ENCODE measurements around the gene AK5.
"Not testable (repeated sequence)": the region's sequence is repeated elsewhere in the genome, so short reads cannot be mapped to it uniquely, and the experiment has no call there.

Gene AK5

DNA sequence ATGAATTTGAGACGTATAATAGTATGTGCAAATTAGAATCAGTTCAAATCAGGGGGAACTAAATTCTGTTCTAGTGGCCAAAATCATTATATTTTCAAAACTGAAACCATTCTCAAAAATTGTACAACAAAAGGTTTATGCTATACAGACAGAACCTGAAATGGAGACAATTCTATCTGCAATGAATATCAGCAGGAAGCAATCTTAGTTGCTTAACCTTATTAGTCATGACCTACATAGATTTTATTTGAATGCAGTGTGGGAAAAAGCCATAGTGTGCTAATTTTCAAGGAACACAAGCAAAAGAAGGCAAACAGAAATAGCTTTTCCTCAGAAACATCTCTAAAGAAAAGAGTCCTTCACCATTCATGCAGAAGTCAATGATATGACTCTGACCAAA, 6.5 kb downstream of the AK5 start:
- no peak for DNase-seq

DNA sequence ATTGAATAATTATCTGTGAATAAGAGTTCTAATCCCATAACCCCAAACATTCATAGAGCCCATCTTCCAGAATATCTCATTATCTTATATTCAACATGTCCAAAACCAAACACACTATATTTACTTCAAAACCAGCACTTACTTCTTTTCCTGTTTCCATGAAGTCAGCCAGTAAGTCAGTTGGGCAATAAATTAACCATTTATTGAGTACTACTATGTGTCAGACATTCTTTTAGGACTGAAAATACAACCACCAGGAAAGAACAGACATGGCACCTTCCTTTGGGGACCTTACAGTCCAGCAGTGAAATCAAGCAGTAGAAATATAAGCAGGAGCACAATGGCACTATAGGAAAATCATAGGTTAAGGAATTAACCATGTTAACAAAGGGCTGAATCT, 8.8 kb downstream of the AK5 start:
- DNase-seq, result no peak

DNA sequence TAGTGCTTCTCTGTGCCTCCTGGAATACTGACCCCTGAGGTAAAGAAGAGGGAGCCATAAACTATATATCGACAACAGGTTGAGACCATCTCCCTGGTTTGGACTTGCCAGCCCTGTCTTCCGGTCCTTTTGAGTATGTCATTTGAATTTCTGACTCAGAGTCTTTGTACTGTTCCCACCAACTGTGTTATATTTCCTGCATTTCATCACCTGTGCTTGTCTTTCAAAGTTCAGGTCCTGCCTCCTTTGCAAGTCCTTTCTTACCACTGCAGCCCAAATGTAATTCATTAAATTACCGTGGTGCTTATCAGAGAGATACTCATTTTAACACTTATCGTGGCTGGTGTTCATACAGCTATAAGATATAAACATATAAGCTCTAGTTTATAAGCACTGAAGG, 10.7 kb downstream of the AK5 start:
- no peak for DNase-seq

DNA sequence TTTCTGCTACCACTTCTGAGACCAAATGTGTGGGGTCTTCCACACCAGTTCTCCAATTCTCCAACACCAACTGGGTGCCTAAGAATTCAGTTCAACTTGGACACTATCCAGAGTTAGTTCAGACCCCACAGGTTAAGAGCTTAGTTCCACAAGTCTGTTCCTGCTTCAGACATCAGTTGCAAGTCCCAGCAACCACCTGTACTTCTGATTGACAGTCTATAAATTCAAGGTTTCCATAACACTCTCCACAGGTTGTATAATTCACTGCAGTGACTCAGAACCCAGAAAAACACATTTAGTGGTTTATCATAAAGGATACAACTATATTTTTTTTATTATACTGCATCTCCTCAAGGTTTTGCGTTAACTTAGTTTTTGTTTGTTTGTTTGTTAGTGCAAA, 18.7 kb downstream of the AK5 start:
- no peak for DNase-seq

DNA sequence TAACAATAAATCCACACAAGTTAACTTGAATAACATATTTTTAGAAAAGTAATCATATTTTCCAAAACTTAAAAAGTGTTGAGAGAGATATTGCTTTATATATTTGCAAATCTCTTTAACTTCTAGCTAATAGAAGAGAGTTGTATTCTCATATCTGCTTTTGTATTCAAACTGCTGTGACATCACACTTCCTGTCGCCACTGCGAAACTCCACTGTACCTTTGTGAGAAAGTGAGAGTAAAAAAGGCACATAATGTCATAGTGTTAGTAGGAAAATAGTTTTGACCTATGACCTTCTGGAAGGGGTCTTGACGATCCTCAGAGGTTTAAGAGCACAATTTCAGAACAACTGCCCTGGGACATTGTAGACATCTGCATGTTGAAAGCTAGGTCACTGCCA, 21.6 kb downstream of the AK5 start:
- no peak for DNase-seq

DNA sequence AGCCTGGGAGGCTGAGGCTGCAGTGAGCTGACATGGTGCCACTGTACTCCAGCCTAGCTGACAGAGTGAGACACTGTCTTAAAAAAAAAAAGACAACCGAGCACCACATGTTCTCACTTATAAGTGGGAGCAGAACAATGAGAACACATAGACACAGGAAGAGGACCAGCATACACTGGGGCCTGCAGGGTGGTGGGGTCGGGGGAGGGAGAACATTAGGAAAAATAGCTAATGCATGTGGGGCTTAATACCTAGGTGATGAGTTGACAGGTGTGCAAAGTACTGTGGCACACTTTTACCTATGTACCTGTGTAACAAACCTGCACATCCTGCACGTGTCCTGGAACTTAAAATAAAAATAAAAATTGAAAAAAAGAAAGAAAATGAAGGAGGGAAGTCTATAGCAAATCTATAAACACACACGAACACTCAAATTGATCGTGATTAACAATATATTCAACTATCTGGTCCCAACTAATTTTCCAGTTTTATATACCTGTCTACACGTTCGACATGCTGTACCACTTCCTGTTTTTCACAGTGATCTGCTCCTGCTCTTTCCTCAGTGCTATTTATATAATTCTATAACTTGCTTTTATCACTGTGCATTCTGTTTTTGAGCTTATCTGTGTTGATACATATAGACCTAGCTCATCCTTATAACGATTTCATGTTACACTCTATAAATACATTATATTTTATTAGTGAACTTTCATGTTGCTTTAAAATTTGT, 27.2 kb downstream of the AK5 start:
- DNase-seq, result no peak

DNA sequence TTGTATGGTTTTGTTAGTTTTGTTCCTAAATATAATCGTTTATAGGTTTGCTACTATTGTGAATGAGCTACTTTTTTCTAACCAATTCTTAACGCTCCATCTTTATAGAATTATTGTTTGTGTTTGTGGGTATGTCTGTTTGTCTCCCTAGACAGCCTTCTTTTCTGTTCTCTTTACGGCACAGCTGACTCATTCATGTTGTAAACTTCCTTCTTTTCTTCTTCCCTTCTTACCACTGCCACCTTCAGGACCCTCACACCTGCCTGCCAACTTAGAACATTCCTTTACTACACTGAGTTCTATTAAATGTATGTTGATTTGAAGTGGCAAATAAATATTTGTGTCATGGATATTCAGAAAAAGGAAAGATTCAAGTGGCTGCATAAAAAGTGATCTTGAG, 29.1 kb downstream of the AK5 start:
- DNase-seq, result no peak

DNA sequence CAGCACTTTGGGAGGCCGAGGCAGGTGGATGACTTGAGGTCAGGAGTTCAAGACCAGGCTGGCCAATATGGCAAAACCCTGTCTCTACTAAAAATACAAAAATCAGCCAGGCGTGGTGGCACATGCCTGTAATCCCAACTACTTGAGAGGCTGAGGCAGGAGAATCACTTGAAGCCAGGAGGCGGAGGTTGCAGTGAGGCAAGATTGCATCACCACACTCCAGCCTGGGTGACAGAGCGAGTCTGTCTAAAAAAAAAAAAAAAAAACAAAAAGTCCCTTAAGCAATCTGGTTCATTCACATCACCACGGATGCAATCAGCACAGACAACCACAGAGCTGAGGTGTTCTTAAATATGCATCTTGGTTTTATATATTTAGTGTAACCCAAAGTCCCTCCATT, 30.5 kb downstream of the AK5 start:
- DNase-seq, result not testable (repeated sequence)

DNA sequence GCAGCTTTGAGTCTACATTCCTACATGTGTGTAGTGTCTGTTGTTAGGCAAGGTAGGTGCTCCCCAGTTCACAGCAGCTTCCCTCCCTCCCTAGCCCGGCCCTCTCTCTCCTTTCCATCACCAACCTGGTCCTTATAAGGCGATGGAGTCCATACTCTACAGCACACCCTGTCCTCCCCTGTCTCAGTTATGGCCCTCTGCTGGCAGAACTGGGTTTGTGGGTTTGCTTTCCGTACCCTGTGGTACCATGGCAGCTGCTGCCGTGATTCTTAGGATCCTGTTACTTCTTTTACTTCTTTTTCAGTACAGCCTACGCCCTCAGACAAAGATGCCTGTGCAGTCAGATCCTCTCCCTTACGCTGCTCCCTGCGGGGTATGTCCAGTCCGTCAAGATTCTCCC, 31.7 kb downstream of the AK5 start:
- DNase-seq, result no peak

DNA sequence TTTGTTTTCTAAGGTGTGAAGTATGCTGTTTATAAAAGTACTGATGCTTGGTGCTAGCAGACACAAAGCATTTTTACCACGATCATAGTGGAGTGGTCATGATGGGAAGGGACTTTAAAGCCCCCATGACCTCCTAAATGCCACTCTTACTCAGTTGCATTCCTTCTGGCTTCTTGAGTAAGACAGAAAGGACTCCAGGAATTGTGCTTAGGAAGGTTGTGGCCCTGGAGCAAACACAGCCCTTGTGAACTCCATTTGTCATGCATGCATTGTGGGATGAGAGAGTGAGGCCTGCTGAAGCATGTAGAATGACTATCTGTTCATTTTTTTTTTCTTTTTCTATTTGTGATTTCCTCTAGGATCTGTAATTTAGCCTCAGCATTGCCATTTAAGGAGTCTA, 34.2 kb downstream of the AK5 start:
- DNase-seq, result no peak

DNA sequence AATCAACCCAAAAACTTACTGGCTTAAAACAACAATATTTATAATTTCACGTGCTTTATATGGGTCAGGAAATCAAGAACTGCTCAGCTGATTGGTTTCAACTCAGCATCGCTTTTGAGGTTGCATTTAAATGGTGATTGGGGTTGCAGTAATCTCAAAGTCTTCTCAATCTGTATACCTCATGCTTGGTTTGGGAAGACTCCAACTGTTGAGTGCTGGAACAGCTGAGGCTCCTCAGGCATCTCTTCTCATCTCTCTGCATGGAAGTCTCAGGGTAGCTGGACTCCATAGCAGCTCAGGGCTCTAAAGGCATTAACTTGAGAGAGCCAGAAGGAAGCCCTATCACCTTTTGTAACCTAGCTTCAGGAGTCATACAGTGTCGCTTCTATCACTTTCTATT, 35.1 kb downstream of the AK5 start:
- DNase-seq, result no peak

DNA sequence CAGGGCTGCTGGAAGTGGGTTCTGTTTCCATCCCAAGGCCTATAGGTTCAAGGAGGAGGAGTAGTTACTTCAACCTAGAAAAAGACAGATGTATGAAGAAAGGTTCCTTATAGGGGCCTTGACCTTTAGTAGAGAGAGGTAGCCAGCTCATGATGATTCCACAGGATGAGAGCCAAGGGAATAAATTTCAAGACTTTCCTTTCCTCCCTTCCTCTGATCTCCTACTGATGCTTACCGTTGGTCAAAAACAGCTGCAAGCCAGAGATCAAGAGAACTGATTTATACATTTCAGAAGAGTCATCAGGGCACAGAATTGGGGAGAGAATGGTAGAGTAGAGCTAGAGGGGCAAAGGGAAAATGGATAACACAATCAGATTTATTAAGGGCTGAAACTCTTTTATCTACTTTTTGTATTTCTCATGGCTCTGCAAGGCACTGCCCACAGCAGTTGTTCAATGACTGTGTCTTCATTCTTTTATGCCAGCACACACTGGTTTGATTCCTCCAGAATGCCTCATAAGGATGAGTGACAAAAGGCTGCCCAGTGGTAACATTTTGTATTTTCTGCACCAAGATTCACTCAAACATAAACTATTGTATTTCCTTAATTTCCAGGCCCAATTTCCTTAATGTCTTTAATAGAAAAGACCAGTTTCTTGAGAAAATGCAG, 37.4 kb downstream of the AK5 start:
- no peak for DNase-seq

DNA sequence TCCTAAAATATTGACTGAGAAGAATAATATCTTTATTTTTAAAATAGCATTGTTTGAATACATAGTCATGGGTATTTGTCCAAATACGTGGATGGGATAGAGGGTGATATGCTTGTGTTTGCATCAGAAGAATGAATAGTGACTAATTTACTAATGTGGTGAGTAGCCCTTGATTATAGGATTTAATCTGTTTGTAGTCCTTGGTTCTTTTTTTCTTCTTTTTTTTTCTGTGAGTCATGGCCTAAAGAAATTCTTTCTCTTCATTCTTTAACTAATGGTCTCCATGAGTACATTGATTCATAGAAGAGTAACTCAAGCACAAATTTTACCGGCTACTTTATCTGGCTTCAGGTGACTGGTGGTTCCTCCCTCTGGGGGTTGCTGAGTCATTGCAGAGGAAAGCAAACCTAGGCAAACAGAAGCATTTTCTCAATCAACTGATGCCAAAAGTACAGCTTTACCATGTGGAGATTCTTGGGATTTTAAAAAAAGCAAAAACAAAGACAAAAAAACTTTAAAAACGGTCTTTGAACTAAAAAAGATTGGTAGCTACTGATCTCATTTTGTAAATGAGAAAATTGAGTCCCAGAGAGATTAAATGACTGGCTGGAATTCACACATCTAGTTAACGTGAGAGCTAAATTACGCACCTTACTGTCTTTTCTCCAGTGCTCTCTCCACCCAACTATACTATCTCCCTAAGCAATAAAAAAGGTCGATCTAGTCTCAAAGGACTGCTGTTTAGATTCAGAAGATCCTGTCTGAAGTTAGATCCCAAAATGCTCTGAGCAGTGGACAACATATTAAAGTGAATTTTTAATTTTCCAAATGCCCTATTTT, 40.5 kb downstream of the AK5 start:
- no peak for DNase-seq

DNA sequence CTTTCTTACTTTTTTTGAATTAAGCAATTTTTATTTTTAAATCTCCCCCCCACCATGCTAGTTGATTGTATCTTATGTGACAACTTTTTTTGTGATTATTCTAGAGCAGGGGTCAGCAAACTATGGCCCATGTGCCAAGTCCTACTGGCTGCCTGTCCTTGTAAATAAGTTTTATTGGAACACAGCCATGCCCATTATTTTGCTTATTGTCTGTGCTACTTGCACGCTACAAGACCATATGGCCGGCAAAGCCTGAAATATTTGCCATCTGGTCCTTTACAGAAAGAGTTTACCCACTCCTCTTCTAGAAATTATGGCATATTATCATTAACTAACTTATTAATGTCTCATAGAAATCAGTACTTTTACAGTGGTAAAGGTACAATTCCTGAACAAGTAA, 51.7 kb downstream of the AK5 start:
- no peak for DNase-seq

DNA sequence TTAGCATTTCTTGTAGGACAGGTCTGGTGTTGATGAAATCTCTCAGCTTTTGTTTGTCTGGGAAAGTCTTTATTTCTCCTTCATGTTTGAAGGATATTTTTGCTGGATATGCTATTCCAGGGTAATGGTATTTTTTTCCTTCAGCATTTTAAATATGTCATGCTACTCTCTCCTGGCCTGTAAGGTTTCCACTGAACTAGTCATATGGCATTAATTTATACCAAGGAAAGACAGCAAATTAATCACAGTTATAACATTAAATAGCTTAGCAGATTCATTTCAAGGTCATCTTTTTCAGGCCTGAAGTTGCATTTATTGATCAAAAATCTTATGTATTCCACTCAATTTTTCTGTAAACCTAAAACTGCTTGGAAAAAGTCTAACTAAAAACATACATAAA, 54.9 kb downstream of the AK5 start:
- DNase-seq, result no peak

DNA sequence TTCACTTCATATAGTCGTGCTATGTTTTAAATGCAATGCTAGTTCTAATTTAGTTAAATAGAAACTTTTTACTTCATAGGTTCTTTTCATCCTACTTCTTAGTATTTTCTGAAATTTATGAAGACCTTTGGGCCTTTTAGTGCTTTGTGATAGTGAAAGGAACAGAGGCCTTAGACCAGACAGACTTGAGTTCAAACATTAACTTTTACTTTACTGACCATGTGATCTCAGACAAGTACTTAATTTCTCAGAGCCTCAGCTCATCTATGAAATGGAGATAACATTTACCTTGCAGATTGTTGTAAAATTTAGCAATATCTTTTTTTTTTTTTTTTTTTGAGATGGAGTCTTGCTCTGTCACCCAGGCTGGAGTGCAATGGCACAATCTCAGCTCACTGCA, 57.5 kb downstream of the AK5 start:
- no peak for DNase-seq

DNA sequence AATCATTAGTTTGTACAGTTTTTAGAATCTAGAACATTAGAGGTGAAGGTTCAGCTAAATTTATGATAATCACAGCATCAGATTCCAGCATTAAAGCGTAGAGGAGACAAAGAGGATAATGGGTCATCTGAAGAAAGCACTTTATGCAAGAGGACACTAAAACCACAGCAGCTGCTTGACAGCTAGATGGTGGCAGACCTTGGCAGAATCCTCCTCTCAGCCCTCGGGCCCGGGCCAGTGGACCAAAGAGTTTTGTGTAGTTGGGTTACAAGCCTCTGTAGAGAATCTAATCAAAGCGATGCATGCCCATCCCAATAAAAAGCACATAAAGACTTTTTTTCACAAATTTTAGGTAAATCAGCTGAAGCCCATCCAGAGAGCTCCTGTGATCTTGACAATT, 59.4 kb downstream of the AK5 start:
- DNase-seq, result no peak

DNA sequence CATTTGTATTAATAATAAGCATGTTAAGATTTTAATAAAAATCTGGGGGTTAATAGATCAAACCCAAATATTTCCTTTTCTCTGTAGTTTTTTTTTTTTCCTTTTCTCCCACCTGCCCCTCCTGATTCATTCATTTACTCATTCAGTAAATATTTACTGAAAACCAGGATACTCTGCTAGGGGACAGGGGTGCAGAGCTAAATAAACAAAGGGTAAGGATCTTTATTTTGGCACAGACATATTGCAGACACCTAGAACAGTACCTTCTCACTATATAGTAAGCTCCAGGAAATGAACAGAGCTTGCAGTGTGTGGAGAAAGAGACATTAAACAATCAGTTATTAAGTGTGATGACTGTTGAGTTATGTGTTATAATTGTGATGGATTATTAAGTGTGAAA, 60.9 kb downstream of the AK5 start:
- DNase-seq, result no peak

DNA sequence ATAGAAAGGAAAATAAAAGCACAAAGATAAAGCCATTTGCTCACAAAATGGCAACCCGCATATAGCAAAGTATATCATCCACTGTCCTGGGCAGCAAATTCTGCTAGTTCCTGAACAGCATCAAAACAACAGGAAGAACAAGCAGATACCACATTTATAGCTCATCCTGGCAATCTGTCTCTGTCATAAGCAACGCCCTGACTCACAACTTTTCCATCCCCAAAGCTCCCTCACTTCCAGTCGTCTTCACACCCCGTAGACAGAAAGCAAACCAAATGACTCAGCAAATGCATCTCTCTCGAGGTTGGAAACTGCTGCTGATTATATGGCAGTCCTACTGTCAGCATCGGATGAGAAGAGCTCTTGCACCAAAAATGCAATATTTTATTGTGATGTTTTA, 65.8 kb downstream of the AK5 start:
- DNase-seq, result no peak

DNA sequence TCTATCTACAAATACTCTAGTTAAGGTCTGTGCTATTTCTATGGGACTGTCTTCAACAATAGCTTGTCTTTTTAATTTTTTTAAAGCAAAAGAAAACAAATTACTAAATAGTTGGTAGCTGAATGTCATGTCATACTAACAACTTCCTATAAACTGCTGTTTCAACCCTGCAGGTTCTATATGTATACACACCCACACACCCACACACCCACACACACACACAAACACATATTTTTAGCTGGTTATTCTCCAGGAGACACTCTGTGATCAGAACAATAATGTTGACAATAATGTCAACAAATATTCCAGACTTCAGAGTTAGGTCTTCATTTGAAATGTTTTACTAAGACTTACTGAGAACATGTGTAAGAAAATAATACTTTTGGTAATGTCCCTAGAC, 66.7 kb downstream of the AK5 start:
- no peak for DNase-seq

DNA sequence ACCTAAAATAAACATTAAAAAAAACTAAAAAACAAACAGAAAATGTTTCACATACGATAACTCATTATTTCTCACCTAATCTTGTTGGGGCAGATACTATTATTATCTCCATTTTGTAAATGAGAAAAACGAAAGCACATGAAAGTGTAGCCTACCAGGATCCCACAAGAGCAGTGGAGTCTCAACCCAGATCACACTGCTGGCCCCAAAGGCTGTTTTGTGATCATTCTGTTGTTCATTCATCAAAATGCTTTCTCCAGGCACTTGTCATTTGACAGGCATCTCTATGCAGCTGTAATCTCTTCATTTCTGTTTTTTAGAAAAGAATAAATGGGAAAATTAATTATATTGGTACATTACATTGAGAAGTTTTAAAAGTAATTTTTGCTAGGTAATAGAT, 67.5 kb downstream of the AK5 start:
- DNase-seq, result no peak

DNA sequence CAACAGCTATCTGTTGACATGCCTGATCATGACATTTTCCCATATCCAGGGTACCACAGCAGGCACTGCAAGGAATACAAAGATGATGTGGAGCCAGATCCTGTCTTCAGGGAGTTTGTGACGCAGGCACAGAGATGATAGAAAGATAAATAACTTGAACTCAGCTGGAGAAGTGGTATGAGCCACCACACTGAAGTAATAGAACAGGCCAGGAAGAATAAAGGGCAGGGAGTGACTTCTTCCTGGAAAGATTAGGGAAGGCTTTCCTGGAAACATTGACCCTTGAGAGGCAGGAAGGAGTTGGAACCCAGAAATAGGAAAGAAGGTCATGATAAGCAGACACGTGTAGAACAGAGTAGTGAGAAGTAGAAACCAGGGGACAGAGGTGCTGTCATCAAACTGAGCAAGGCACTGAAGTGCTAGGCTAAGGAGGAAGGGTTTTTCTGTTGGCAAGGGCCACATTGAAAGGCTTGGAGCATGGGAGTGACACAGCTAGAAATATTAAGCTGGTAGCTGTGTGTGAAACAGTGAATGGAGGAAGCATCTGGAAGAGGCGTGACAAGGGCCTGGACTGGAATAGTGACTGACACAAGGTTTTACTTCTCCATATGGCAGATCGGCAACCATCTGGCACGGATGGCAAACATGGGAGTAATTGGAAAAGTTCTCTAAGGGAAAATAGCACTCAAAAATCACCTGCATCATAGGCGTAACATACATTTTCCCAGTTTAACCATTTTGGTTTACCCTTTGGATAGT, 68.4 kb downstream of the AK5 start:
- DNase-seq, result no peak

DNA sequence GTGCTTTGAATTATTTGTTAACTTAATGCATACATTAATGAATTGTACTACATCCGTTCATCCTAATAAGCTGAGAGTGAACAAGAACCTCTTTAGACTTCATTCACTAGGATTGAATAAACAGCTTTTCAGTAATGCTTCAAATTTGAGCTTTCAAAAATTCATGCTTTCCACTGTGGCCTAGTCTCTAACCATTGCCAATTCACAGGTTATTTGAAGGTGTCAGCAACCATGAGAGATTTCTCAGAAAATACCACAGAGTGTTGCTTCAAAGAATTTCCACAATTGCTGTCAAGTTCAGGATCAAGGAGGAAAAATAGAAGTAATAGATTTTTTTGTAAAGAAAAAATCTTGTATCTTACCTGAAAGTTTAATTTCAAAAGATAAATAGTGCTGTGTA, 72.7 kb downstream of the AK5 start:
- DNase-seq, result no peak

All from activated CD4-positive, CD25-positive, alpha-beta regulatory T cell (primary cell).